Subcutaneous adipose tissue (tissue), 4 donors: ENCODE data around the gene TP73. TPM values are rescaled to one million over a fixed set of nuclear protein-coding genes. Genes with fewer than 3 reads are reported as not detected.

ENCODE experiments used
- total RNA-seq, 4 donors: library from RNA; depleted of rRNA; stranded (reverse); fragments of >200 nt; gene quantifications; one replicate each; pipeline ENCODE4 v1.1.0, GENCODE V29; 2016
- TF ChIP-seq, protein P1 (sequence below): fragments of 450-650 bp; IDR thresholded peaks from one replicate; pipeline ENCODE4 v1.5.1; 2016; ENCODE audit warnings: low read depth, mild to moderate bottlenecking, control low read depth, antibody characterized with exemption, moderate library complexity

TP73 gene
- total RNA-seq, 4 donors from 2014 or later = 0.17 TPM; not detected in 3

DNA sequence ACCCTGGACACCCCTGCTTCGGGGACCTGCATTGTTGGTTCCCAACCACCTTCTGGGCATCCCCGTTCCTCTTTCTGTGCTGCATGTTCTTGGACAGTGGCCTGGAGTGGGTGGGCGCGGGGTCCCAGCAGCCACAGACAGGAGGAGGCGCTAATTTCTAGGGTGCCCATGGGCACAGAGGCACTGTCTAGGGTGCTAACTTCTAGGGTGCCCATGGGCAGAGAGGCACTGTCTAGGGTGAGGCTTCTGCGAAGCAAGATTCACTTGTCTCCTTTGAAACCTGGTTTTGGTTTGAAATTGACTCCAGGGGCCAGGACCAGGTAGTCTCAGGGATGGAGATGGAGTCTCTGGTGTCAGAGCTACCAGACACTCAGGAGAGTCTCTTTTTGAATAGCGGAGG is 40.2 kb upstream of the TP73 start:
- TF ChIP-seq, protein P1, sequence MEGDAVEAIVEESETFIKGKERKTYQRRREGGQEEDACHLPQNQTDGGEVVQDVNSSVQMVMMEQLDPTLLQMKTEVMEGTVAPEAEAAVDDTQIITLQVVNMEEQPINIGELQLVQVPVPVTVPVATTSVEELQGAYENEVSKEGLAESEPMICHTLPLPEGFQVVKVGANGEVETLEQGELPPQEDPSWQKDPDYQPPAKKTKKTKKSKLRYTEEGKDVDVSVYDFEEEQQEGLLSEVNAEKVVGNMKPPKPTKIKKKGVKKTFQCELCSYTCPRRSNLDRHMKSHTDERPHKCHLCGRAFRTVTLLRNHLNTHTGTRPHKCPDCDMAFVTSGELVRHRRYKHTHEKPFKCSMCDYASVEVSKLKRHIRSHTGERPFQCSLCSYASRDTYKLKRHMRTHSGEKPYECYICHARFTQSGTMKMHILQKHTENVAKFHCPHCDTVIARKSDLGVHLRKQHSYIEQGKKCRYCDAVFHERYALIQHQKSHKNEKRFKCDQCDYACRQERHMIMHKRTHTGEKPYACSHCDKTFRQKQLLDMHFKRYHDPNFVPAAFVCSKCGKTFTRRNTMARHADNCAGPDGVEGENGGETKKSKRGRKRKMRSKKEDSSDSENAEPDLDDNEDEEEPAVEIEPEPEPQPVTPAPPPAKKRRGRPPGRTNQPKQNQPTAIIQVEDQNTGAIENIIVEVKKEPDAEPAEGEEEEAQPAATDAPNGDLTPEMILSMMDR = no peak

DNA sequence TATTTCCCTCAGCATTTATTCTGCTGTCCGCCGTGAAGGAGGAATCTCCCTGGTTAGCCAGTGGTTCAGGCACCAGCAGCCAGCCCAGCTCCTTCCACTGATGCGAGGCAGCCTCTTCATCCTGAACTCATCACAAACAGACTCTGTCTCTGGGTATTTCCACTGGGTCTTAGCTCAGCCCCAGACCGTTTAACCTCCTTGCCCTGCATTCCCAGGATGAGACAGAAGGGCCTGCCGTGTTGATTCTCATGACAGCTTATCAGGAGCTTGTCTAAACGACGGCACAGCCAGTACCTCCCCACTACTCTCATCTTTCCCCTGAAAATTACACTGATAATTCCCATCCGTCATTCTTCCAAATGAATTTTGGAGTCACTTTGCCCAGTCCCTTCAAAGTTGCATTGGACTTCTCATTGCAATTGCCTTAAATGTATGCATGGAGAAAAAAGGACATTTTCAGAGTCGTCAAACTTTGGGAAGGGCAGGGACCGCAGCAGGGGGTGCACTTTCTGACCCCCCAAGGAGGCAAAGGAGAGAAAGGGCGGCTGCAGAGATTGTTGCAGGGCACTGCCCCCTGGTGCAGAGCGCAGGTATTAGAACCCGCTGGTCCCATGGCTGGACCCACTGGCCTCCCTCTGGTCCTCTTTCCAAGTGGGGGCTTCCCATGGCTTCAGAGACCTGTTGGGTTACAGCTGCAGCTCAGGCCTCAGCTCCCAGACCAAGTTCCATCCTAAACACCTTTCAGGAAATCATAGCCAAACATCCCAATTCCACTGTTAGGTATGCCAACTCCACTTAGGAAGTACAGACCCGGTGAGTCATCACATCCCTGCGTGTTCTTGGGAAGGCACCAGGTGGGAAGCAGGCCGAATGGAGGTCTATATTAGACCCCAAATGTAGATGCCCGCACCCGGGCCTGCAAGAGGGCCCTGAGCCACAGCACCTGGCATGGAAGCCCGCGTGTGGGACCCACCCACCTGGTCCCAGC is 37.3 kb upstream of the TP73 start:
- TF ChIP-seq, protein P1 = no peak

DNA sequence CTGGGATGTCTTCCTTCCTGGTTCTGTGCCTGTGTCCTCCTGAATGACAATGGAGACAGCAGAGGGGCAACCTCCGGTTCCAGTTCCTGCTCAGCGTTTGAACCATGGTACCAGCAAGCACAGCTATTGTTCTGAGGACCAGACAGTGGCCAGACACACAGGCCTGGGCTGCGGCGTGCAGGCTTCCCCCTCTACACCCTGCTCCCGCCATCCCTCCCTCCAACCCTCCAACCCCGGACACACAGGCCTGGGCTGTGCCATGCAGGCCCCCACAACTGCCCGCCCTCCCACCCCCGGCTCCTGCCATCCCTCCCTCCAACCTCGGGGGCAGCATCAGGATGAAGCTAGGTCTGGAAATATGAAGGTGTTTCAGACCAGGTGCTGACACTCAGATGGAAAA is 35.5 kb upstream of the TP73 start:
- TF ChIP-seq, protein P1 = no peak

DNA sequence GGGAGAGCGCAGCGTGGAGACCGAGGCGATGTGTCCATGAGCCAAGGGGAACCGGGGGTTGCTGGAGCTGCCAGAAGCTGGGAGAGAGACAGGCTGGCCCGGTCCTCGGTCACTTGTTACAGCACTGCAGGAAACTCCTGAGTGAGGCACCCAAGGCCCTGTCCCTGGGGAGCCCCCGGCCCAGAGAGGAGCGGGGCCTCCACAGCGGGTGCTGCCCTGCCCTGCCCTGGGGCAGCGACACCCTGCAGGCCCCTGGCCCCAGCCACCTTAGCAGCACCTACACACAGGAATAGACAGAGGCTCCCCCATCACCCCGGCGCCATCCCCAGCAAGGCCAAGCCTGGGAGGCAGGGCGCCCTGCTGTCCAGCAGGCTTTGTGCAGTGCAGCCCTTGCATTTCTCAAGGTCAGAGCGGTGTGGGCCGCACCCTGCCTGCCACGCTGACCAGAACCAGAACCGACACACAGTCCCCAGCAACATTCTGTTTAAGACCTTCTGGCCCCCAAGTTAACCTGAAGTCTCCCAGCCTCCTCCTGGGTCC is 34.4 kb upstream of the TP73 start:
- TF ChIP-seq, protein P1 = no peak

DNA sequence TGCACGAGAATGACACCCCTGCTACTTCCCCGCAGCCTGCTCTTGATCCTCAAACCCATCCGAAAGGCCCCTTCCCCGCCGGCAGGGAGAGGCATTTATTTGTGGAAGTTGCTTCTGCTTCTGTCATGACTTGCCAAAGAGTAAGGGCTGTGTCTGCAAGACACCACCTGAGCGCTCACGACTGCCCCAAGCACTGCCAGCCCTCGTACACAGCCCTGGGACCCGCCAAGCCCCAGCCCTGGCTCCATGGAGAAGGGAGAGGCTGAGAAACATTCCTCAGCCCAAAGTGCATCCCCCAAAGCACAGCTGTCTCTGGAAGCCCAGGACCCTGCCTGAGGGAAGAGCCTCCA is 33.8 kb upstream of the TP73 start:
- TF ChIP-seq, protein P1 = no peak

DNA sequence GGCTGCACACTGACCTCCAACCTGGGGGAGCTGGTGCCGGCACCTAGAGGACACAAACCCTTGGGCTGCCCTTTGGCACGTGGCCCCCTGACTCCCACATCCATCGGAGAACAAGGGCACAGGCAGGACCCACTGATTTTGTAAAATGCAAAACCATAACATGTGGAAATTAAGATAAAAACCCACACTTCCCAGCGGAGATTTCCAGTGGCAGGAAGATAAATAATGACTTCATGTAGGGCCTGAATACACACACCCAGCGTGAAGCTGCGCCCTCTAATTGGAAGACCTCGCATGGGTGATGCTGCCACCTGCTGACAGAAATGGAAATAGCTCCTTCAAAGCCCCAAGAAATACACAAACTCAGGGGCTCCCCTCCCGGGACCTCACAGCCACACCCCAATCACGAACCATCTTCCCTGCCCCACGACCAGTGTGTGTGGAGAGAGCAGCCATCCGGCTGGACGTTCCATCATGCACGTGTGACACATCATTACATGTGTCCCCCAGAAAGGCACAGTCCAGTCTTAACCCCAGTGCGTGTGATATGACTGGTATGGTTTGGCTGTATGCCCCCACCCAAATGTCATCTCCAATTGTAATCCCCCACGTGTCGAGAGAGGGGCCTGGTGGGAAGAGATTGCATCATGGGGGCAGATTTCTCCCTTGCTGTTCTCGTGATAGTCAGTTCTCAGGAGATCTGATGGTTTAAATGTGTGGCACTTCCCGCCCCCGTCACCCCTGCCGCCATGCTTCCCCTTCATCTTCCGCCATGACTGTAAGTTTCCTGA is 33.2 kb upstream of the TP73 start:
- TF ChIP-seq, protein P1 = no peak

DNA sequence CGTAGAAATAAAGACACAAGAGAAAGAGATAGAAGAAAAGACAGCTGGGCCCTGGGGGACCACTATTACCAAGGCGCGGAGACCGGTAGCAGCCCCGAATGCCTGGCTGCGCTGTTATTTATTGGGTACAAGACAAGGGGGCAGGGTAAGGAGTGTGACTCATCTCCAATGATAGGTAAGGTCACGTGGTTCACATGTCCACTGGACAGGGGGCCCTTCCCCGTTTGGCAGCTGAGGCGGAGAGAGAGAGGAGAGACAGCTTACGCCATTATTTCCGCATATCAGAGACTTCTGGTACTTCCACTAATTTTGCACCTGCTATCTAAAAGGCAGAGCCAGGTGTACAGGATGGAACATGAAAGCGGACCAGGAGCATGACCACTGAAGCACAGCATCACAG is 31.6 kb upstream of the TP73 start:
- TF ChIP-seq, protein P1 = no peak
